HEK293T (cell line): ENCODE results near the gene ARMS2.

Source experiments
- CTCF ChIA-PET: fragments of 350-600 bp; formaldehyde crosslinking; extraction: SDS; loops from one replicate; lab custom pipeline; 2021; ENCODE audit warnings: antibody characterized with exemption, inconsistent platforms; lab: Yijun Ruan, JAX
- POLR2A ChIA-PET: fragments of 350-600 bp; formaldehyde crosslinking; extraction: SDS; loops from one replicate; lab custom pipeline; 2020; ENCODE audit warnings: antibody characterized with exemption, inconsistent platforms; lab: Yijun Ruan, JAX
- DNase-seq: peaks from one replicate; pipeline ENCODE4 v3.0.0; 2012; ENCODE audit warnings: mixed read lengths; ENCODE audit errors: extremely low spot score
- ARNT ChIP-seq: fragments of 450-650 bp; IDR thresholded peaks from 2 replicates; pipeline ENCODE4 v1.6.1; 2017; ENCODE audit warnings: mild to moderate bottlenecking
- BHLHE40 ChIP-seq: fragments of 450-650 bp; IDR thresholded peaks from 2 replicates; pipeline ENCODE4 v1.6.1; 2016; ENCODE audit warnings: mild to moderate bottlenecking, moderate library complexity, borderline replicate concordance
- CTBP1 ChIP-seq: fragments of 450-650 bp; IDR thresholded peaks from 2 replicates; pipeline ENCODE4 v1.6.1; 2016; ENCODE audit warnings: borderline replicate concordance
- ELF4 ChIP-seq: fragments of 450-650 bp; IDR thresholded peaks from 2 replicates; pipeline ENCODE4 v1.6.1; 2017; ENCODE audit warnings: antibody characterized with exemption
- FOXA1 ChIP-seq: fragments of 450-650 bp; IDR thresholded peaks from 2 replicates; pipeline ENCODE4 v1.6.1; 2016; ENCODE audit warnings: mild to moderate bottlenecking
- FOXK2 ChIP-seq: fragments of 450-650 bp; IDR thresholded peaks from 2 replicates; pipeline ENCODE4 v1.6.1; 2016; ENCODE audit warnings: mild to moderate bottlenecking
- FOXM1 ChIP-seq: fragments of 450-650 bp; IDR thresholded peaks from 2 replicates; pipeline ENCODE4 v1.6.1; 2017; ENCODE audit warnings: mild to moderate bottlenecking, borderline replicate concordance
- HDGF ChIP-seq: fragments of 450-650 bp; IDR thresholded peaks from 2 replicates; pipeline ENCODE4 v1.6.1; 2017; ENCODE audit warnings: antibody characterized with exemption, borderline replicate concordance
- L3MBTL2 ChIP-seq: fragments of 450-650 bp; conservative IDR thresholded peaks from 2 replicates; pipeline ENCODE4 v1.6.1; 2016; ENCODE audit warnings: mild to moderate bottlenecking
- LEF1 ChIP-seq: fragments of 450-650 bp; IDR thresholded peaks from 2 replicates; pipeline ENCODE4 v1.6.1; 2017; ENCODE audit warnings: mild to moderate bottlenecking, borderline replicate concordance
- NFRKB ChIP-seq: fragments of 450-650 bp; IDR thresholded peaks from 2 replicates; pipeline ENCODE4 v1.6.1; 2016; ENCODE audit warnings: mild to moderate bottlenecking, moderate library complexity
- PKNOX1 ChIP-seq: fragments of 450-650 bp; IDR thresholded peaks from 2 replicates; pipeline ENCODE4 v1.6.1; 2016
- SP1 ChIP-seq: fragments of 450-650 bp; IDR thresholded peaks from 2 replicates; pipeline ENCODE4 v1.6.1; 2017
- SUZ12 ChIP-seq: fragments of 450-650 bp; IDR thresholded peaks from 2 replicates; pipeline ENCODE4 v1.6.1; 2016; ENCODE audit warnings: mild to moderate bottlenecking
- TARDBP ChIP-seq: fragments of 450-650 bp; IDR thresholded peaks from 2 replicates; pipeline ENCODE4 v1.6.1; 2016
- ZNF384 ChIP-seq: fragments of 450-650 bp; IDR thresholded peaks from 2 replicates; pipeline ENCODE4 v1.6.1; 2016

Gene ARMS2

DNA sequence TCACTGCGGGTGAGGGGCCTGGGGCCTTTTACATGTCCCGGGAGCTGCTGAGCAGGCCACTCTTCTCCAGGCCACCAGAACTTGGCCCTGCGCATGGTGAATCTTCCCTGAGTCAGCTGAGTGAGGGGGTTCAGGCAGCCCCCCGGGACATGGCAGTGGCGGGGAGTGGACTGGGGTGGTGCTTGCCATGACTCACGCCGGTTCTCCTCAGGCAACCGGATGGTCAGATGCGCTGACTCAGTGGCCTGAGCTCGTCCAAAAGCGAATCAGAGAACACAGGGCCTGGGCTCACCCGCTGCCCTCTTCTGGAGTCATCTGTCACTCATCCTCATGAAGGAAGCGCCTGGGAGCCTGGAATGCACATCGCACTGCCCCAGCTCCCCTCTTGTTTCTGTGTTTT lies 40.4 kb downstream of the ARMS2 start:
- no peak for DNase-seq
- CTCF ChIA-PET, result no interaction called here
- TF ChIP-seq FOXK2 (no peak), TARDBP (no peak), PKNOX1 (0 out of 2 replicates have a peak, but pooled peaks have one; percentile 24)
- POLR2A ChIA-PET, result no interaction called here

- DNase-seq, result no peak
- ChIA-PET CTCF (no interaction called here), POLR2A (no interaction called here)
- peak; percentile 66 for TF ChIP-seq ZNF384
- no peak for TF ChIP-seq SP1
- TF ChIP-seq CTBP1, result no peak
- TF ChIP-seq NFRKB, result no peak
- no peak for TF ChIP-seq BHLHE40
- no peak for TF ChIP-seq HDGF
- TF ChIP-seq FOXM1, result no peak
- no peak for TF ChIP-seq ARNT
- no peak for TF ChIP-seq FOXK2
- no peak for TF ChIP-seq PKNOX1
- 0 out of 2 replicates have a peak, but pooled peaks have one; percentile 13 for TF ChIP-seq L3MBTL2
- TF ChIP-seq FOXA1, result no peak
- no peak for TF ChIP-seq LEF1
- no peak for TF ChIP-seq SUZ12
Measured at GRCh38 chr10:122495406-122496340, 41.2 kb downstream of the ARMS2 start.

- ChIA-PET CTCF (no interaction called here), POLR2A (no interaction called here)
- no peak for DNase-seq
- TF ChIP-seq L3MBTL2 (no peak), BHLHE40 (no peak), FOXK2 (no peak), ELF4 (no peak), SP1 (no peak), SUZ12 (no peak), HDGF (no peak), PKNOX1 (no peak)
Measured at GRCh38 chr10:122497241-122497640, 42.8 kb downstream of the ARMS2 start.

DNA sequence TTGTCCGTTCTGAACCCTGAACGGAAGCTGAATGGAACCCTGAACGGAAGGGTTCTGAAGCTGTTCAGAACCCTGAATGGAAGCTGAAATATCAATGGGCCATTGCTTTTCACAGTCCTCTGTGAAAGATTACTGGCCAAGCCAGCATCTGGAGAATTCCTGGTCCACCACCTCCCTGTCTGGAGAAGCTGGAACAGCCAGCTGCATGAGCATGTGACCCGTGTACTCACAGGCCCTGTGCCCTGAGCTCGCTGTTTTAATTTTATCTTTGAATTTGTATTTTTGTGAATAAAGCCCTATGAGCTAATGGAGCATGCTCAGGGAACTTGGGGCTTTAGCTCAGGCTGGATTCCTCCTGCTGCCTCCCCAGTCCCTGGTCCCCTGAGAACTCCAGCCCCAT lies 44.1 kb downstream of the ARMS2 start:
- no peak for DNase-seq
- ChIA-PET POLR2A (no interaction called here), CTCF (no interaction called here)
- TF ChIP-seq PKNOX1 (no peak), TARDBP (no peak), NFRKB (no peak), L3MBTL2 (no peak), CTBP1 (no peak), BHLHE40 (no peak), SP1 (no peak), SUZ12 (no peak), FOXK2 (no peak), LEF1 (no peak), ELF4 (no peak), FOXA1 (no peak), FOXM1 (no peak), HDGF (no peak), ZNF384 (no peak), ARNT (no peak)

DNA sequence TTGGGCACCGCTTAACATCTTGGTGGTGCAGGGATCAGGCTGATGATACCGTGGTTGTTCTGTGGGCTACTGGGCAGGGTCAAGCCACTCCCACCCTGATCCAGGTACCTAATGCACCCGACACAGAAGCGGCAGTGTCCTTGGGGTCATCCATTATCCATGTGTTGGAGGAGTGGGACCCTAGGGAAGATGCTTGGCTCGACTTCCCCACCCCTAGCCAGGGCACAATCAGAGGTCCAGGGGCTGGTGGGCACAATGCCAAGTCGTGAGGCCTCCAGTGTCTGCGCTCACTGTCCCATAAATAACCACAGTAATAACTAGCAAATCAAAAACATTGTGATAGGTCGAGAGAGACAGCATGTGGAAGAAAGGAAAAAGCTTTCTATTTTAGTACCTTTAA lies 44.6 kb downstream of the ARMS2 start:
- CTCF ChIA-PET, result no interaction called here
- POLR2A ChIA-PET, result no interaction called here
- no peak for DNase-seq

DNA sequence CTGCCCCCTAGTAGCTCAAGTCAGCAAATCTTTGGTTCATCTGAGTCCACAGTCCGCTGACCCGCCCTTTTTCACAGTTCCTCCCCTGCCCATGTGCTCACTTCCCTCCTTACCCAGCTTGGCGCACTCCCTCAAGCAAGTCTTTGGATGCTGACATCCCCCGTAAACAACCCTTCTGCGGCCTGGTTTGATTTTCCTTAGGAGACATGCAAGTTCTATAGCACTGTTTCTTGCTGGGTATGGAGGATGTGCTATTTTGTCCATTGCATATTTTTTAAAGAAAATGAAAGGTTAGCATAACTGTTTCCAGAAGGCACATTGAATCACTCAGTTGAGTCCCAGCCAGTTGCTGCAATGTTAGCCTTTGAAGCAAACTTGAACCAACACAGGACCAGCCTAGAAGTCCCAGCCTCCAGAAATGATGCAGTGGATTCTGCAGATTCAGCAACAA lies 45.1 kb downstream of the ARMS2 start:
- DNase-seq, result no peak
- ChIA-PET POLR2A (no interaction called here), CTCF (no interaction called here)
- no peak for TF ChIP-seq NFRKB
- no peak for TF ChIP-seq TARDBP
- no peak for TF ChIP-seq SP1
- TF ChIP-seq HDGF, result no peak
- TF ChIP-seq L3MBTL2, result no peak
- TF ChIP-seq CTBP1, result no peak
- no peak for TF ChIP-seq FOXK2
- no peak for TF ChIP-seq BHLHE40
- no peak for TF ChIP-seq ZNF384
- TF ChIP-seq FOXM1, result no peak
- no peak for TF ChIP-seq LEF1
- TF ChIP-seq ELF4, result no peak

More for the DNA sequence above, 44.6 kb downstream of the ARMS2 start:
- TF ChIP-seq ARNT, result no peak
- TF ChIP-seq ELF4, result no peak
- TF ChIP-seq NFRKB, result no peak
